GM12891 (cell line): ENCODE data around the gene OR11L1.

Source experiments
- POLR2A ChIP-seq: IDR thresholded peaks from 2 replicates; pipeline ENCODE4 v1.6.1; 2011; ENCODE audit warnings: low read depth, low read length, control low read depth
- POLR2AphosphoS5 ChIP-seq: IDR thresholded peaks from 2 replicates; pipeline ENCODE4 v1.6.1; 2011; ENCODE audit warnings: low read depth, low read length, control low read depth
- POU2F2 ChIP-seq: IDR thresholded peaks from 2 replicates; pipeline ENCODE4 v1.6.1; 2011; ENCODE audit warnings: low read depth, mild to moderate bottlenecking, control low read depth, low read length, moderate library complexity
- TAF1 ChIP-seq: IDR thresholded peaks from 2 replicates; pipeline ENCODE4 v1.6.1; 2011; ENCODE audit warnings: low read depth, low read length, control low read depth

GRCh38 chr1:247883346-247883745 is 41.6 kb upstream of the OR11L1 start:
- TF ChIP-seq POLR2A (no peak), POLR2AphosphoS5 (no peak), TAF1 (no peak), POU2F2 (no peak)
